GM12874 (cell line): ENCODE measurements around the gene PPM1J.

ENCODE experiments used
- CTCF ChIP-seq: IDR thresholded peaks from 2 replicates; pipeline ENCODE4 v1.5.1; 2011; ENCODE audit warnings: low read depth, mild to moderate bottlenecking, control low read depth, low read length, moderate library complexity; ENCODE audit not compliant: insufficient read depth

PPM1J gene

GRCh38 chr1:112744009-112744578, 29.0 kb upstream of the PPM1J start:
- no peak for TF ChIP-seq CTCF

- TF ChIP-seq CTCF: no peak
Measured at GRCh38 chr1:112743174-112744008, 28.3 kb upstream of the PPM1J start.

DNA sequence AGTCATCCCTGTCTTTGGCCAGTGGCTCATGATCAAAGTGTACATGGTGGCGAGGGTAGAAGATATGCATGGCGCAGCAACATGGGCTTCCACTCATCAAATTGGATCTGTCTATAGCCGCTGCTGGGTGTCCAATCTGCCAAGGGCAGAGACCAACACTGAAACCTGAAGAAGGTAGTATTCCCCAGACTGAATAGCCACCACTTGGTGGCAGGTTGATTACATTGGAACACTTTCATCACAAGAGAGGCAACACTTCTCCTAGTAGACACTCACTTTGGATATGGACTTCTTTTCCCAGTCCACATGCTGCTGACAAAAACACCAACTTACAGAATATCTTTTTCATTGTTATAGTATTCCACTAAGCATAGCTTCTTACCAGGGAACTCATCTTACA, 22.4 kb upstream of the PPM1J start:
- no peak for TF ChIP-seq CTCF

GRCh38 chr1:112735752-112736151, 20.6 kb upstream of the PPM1J start:
- TF ChIP-seq CTCF: no peak

GRCh38 chr1:112731451-112731850, 16.3 kb upstream of the PPM1J start:
- no peak for TF ChIP-seq CTCF

GRCh38 chr1:112729909-112730308, 14.8 kb upstream of the PPM1J start:
- TF ChIP-seq CTCF: no peak

DNA sequence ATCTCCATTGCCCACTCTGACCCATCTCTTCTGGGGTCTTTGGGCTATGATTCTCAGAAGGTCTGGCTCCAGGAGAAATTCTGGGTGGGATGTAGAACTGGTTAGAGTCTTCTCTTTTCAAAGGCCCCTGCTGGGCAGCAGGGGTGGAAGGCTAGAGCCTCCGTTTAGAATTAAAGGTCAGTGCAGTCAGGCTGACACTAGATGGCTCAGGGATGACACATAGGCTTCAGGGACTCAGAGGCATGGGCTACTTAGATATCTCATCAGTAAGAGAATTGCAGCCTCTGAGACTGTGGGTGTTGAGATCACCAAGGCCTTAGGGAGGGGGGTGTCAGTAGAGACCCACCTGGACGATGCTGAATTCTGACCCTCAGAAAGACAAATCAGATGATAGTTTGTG, 12.6 kb upstream of the PPM1J start:
- TF ChIP-seq CTCF: no peak
